Calu3 (cell line): ENCODE data around the gene PKHD1. TPM values are rescaled to one million over a fixed set of nuclear protein-coding genes. Genes with fewer than 3 reads are reported as not detected.

ENCODE experiments used
- BruUV-seq: library from RNA; stranded (reverse); fragments of 400-500 nt; replicated peaks from 2 replicates; lab custom pipeline; 2021; lab: Mats Ljungman, UMichigan
- CTCF ChIA-PET: fragments of 300-600 bp; sonication (Branson Sonifier 250); formaldehyde crosslinking; loops from one replicate; lab custom pipeline; 2022; ENCODE audit warnings: antibody characterized with exemption; lab: Charles Lee
- DNase-seq: peaks from one replicate; pipeline ENCODE4 v3.0.0; 2022
- H3K27ac Mint-ChIP-seq: one replicate; pipeline ENCODE4 v1.8.0; 2022; ENCODE audit warnings: mixed read lengths; ENCODE audit not compliant: unreplicated experiment
- H3K27me3 Mint-ChIP-seq: one replicate; pipeline ENCODE4 v1.8.0; 2022; ENCODE audit warnings: mixed read lengths; ENCODE audit not compliant: unreplicated experiment
- H3K36me3 Mint-ChIP-seq: one replicate; pipeline ENCODE4 v1.8.0; 2022; ENCODE audit warnings: mild to moderate bottlenecking, moderate library complexity, mixed read lengths; ENCODE audit not compliant: insufficient read depth, unreplicated experiment
- H3K4me1 Mint-ChIP-seq: one replicate; pipeline ENCODE4 v1.8.0; 2022; ENCODE audit warnings: mild to moderate bottlenecking, low read depth, mixed read lengths; ENCODE audit not compliant: unreplicated experiment
- H3K4me3 Mint-ChIP-seq: one replicate; pipeline ENCODE4 v1.8.0; 2022; ENCODE audit warnings: mild to moderate bottlenecking, low read depth, moderate library complexity, mixed read lengths; ENCODE audit not compliant: unreplicated experiment
- H3K9me3 Mint-ChIP-seq: one replicate; pipeline ENCODE4 v1.8.0; 2022; ENCODE audit warnings: low read depth, mixed read lengths; ENCODE audit not compliant: unreplicated experiment
- CTCF ChIP-seq: fragments of 200-600 bp; IDR thresholded peaks from one replicate; pipeline ENCODE4 v1.8.0; 2022; ENCODE audit warnings: antibody characterized with exemption; ENCODE audit not compliant: unreplicated experiment
- intact Hi-C: fragments of 100-400 bp; cut with micrococcal nuclease; formaldehyde crosslinking; loops from one replicate; pipeline ENCODE4 v1.10.0; 2022; ENCODE audit not compliant: unreplicated experiment
- total RNA-seq: library from RNA; stranded (reverse); gene quantifications from 2 replicates; pipeline ENCODE4 v1.2.3, GENCODE V29; 2022

The PKHD1 gene
- total RNA-seq, 1 experiment from 2014 or later, result 25.2 TPM

DNA sequence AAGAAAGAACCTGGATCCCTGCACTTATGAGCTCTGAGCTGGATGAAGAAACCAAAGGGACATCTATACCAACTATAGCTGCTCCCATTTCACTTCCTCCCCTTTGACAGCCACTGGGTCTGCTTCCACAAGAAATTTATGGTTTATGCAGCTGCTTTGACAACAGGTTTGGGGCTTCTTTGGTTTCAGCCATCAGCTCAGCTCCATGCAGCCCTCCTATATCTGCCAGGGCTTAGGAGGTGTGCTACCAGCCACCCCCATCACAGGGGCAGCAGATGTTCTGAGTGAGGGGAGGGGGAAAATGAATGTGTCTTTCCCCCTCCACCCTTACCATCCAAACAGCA is 29.2 kb upstream of the PKHD1 start:
- H3K27ac Mint-ChIP-seq, result no peak overlapping the region
- peaks cover 5% of the 10 kb centered on the region for H3K4me1 Mint-ChIP-seq
- CTCF ChIA-PET, result interaction anchor here (0.6 kb wide), 1 partner anchor 115 kb away, joined by 3 read pairs; no protein-coding TSS in a partner anchor
- H3K27me3 Mint-ChIP-seq, result no peaks in the 10 kb centered on the region
- intact Hi-C loops, result no loop called here
- H3K4me3 Mint-ChIP-seq, result no peak overlapping the region
- no peak for DNase-seq
- no peak for TF ChIP-seq CTCF
- peaks cover 8% of the 10 kb centered on the region for H3K9me3 Mint-ChIP-seq
- H3K36me3 Mint-ChIP-seq, result no peaks in the 10 kb centered on the region
- no TSS peak for BruUV-seq

- CTCF ChIA-PET, result interaction anchor here (0.6 kb wide), 1 partner anchor 115 kb away, joined by 3 read pairs; no protein-coding TSS in a partner anchor
- Mint-ChIP-seq H3K9me3 (peaks cover 11% of the 10 kb centered on the region), H3K4me3 (no peak overlapping the region), H3K27me3 (no peaks in the 10 kb centered on the region), H3K4me1 (no peaks in the 10 kb centered on the region), H3K36me3 (no peaks in the 10 kb centered on the region), H3K27ac (no peak overlapping the region)
- no TSS peak for BruUV-seq
- TF ChIP-seq CTCF, result no peak
- no peak for DNase-seq
- intact Hi-C loops, result no loop called here
Observed at GRCh38 chr6:52115891-52116604, 28.6 kb upstream of the PKHD1 start.

GRCh38 chr6:52115145-52115741 is 27.8 kb upstream of the PKHD1 start:
- CTCF ChIA-PET, result interaction anchor here (0.7 to 1.0 kb wide), 2 partner anchors 9 to 42 kb away, joined by 3 to 7 read pairs; no protein-coding TSS in a partner anchor
- no TSS peak for BruUV-seq
- Mint-ChIP-seq H3K27me3 (no peaks in the 10 kb centered on the region), H3K36me3 (no peaks in the 10 kb centered on the region), H3K4me1 (no peaks in the 10 kb centered on the region), H3K27ac (no peak overlapping the region), H3K4me3 (no peak overlapping the region), H3K9me3 (peaks cover 11% of the 10 kb centered on the region)
- intact Hi-C loops, result no loop called here
- DNase-seq, result no peak
- no peak for TF ChIP-seq CTCF

GRCh38 chr6:52109171-52109571 is 21.8 kb upstream of the PKHD1 start:
- Mint-ChIP-seq H3K4me3 (no peak overlapping the region), H3K27me3 (no peaks in the 10 kb centered on the region), H3K27ac (no peak overlapping the region), H3K9me3 (peaks cover 5% of the 10 kb centered on the region), H3K36me3 (no peaks in the 10 kb centered on the region), H3K4me1 (peaks cover 45% of the 10 kb centered on the region)
- no TSS peak for BruUV-seq
- CTCF ChIA-PET, result interaction anchor here (1.0 kb wide), 1 partner anchor 13 kb away, joined by 3 read pairs; no protein-coding TSS in a partner anchor
- TF ChIP-seq CTCF, result no peak
- intact Hi-C loops, result no loop called here
- no peak for DNase-seq
